NB4 (cell line): ENCODE measurements around the gene OSBP.

Source experiments
- DNase-seq: peaks from one replicate; pipeline ENCODE4 v3.0.0; 2010; ENCODE audit warnings: low read depth
- H3K4me3 ChIP-seq: one replicate; pipeline ENCODE4 v1.5.1; 2011; ENCODE audit warnings: mild to moderate bottlenecking, low read depth, low read length, moderate library complexity
- MAX ChIP-seq: IDR thresholded peaks from 2 replicates; pipeline ENCODE4 v1.6.1; 2011; ENCODE audit warnings: low read depth, low read length
- MYC ChIP-seq: IDR thresholded peaks from 2 replicates; pipeline ENCODE4 v1.6.1; 2011; ENCODE audit warnings: low read depth, low read length
- POLR2A ChIP-seq: IDR thresholded peaks from 2 replicates; pipeline ENCODE4 v1.6.1; 2011; ENCODE audit warnings: mild to moderate bottlenecking; ENCODE audit not compliant: insufficient read length; ENCODE audit errors: extremely low read depth
- TF ChIP-seq, protein P1 (sequence below): IDR thresholded peaks from one replicate; pipeline ENCODE4 v1.5.1; 2012; ENCODE audit warnings: low read depth, low read length

OSBP gene

GRCh38 chr11:59647245-59647980, 31.8 kb upstream of the OSBP start:
- TF ChIP-seq POLR2A (no peak), MAX (no peak), MYC (no peak)
- TF ChIP-seq, protein P1, sequence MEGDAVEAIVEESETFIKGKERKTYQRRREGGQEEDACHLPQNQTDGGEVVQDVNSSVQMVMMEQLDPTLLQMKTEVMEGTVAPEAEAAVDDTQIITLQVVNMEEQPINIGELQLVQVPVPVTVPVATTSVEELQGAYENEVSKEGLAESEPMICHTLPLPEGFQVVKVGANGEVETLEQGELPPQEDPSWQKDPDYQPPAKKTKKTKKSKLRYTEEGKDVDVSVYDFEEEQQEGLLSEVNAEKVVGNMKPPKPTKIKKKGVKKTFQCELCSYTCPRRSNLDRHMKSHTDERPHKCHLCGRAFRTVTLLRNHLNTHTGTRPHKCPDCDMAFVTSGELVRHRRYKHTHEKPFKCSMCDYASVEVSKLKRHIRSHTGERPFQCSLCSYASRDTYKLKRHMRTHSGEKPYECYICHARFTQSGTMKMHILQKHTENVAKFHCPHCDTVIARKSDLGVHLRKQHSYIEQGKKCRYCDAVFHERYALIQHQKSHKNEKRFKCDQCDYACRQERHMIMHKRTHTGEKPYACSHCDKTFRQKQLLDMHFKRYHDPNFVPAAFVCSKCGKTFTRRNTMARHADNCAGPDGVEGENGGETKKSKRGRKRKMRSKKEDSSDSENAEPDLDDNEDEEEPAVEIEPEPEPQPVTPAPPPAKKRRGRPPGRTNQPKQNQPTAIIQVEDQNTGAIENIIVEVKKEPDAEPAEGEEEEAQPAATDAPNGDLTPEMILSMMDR = no peak
- no peak for DNase-seq
- no peak overlapping the region for H3K4me3 ChIP-seq

DNA sequence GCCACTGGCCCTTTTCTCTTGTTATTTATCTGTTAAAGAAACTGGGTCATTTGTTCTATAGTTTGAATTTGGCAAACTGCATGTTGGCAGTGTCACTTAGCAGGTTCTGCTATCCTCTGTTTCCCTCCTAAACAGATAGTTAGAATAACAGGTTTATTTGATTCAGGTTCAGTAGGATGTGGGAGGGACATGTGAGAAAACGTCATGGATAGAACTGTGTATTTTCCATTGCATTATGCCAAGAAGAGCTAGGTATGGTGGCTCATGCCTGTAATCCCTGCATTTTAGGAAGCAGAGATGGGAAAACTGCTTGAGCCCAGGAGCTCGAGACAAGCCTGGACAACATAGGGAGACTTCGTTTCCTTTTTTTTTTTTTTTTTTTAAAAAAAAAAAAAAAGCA, 29.0 kb upstream of the OSBP start:
- TF ChIP-seq MYC (no peak), MAX (no peak), POLR2A (no peak)
- TF ChIP-seq, protein P1 = no peak
- H3K4me3 ChIP-seq = no peak overlapping the region
- DNase-seq = no peak

DNA sequence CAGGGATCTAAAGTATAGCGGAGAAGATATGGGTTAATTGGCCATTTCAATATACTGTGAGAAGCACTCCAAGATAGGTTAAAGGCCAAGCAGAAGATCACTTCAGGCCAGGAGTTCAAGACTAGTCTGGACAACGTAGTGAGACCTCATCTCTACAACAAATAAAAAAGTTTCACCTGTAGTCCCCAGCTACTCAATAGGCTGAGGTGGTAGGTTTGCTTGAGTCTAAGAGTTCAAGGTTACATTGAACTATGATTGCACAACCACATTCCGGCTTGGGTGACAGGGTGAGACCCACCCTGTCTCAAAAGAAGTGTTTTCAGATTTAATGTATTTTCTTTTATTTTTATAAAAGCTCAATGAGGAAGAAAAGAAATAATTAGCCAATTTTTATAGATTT, 27.8 kb upstream of the OSBP start:
- no peak for DNase-seq
- H3K4me3 ChIP-seq = no peak overlapping the region
- no peak for TF ChIP-seq MAX
- TF ChIP-seq MYC = no peak
- TF ChIP-seq, protein P1 = no peak
- no peak for TF ChIP-seq POLR2A

GRCh38 chr11:59641156-59641555, 25.6 kb upstream of the OSBP start:
- TF ChIP-seq, protein P1 = no peak
- TF ChIP-seq MAX = no peak
- no peak for TF ChIP-seq POLR2A
- no peak for TF ChIP-seq MYC
- no peak for DNase-seq

DNA sequence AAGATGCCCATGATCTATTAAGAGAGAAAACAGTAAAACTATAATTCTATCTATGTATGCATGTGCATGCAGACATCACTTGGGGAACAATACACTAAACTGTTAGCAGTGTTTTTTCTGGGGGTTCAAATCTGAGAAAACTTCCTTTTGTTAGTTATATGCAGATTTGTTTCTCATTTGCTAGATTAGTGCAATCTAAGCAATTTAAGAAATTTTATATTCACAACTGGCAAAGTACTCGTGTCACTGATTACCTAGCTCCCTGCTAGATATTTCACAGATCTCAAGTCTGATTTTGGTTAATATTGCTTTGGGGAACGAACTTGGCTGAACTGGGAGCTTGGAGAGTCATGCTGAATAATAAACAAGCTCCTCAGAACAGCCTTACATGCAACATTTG, 14.9 kb upstream of the OSBP start:
- TF ChIP-seq MAX (no peak), POLR2A (no peak), MYC (no peak)
- TF ChIP-seq, protein P1 = no peak
- no peak for DNase-seq
- no peak overlapping the region for H3K4me3 ChIP-seq

More at GRCh38 chr11:59641156-59641555, 25.6 kb upstream of the OSBP start:
- no peak overlapping the region for H3K4me3 ChIP-seq
